Ishikawa (cell line): ENCODE results near the gene C1QBP.

ENCODE experiments used
- CEBPB ChIP-seq: IDR thresholded peaks from 2 replicates; pipeline ENCODE4 v1.6.1; 2012
- CREB1 ChIP-seq: IDR thresholded peaks from 2 replicates; pipeline ENCODE4 v1.6.1; 2012; ENCODE audit warnings: low read depth
- EGR1 ChIP-seq: IDR thresholded peaks from 2 replicates; pipeline ENCODE4 v1.6.1; 2012
- EP300 ChIP-seq: IDR thresholded peaks from 2 replicates; pipeline ENCODE4 v1.6.1; 2012; ENCODE audit warnings: borderline replicate concordance
- FOXM1 ChIP-seq: IDR thresholded peaks from 2 replicates; pipeline ENCODE4 v1.6.1; 2012; ENCODE audit warnings: low read depth, borderline replicate concordance
- NFIC ChIP-seq: IDR thresholded peaks from 2 replicates; pipeline ENCODE4 v1.6.1; 2012
- RAD21 ChIP-seq: IDR thresholded peaks from 2 replicates; pipeline ENCODE4 v1.6.1; 2012; ENCODE audit warnings: low read depth
- TAF1 ChIP-seq: IDR thresholded peaks from 2 replicates; pipeline ENCODE4 v1.6.1; 2012; ENCODE audit warnings: low read depth, mild to moderate bottlenecking
- TCF12 ChIP-seq: IDR thresholded peaks from 2 replicates; pipeline ENCODE4 v1.6.1; 2012; ENCODE audit warnings: low read depth
- TEAD4 ChIP-seq: IDR thresholded peaks from 2 replicates; pipeline ENCODE4 v1.6.1; 2012
- USF1 ChIP-seq: IDR thresholded peaks from 2 replicates; pipeline ENCODE4 v1.6.1; 2012
- YY1 ChIP-seq: IDR thresholded peaks from 2 replicates; pipeline ENCODE4 v1.6.1; 2012; ENCODE audit warnings: low read depth
- ZBTB7A ChIP-seq: IDR thresholded peaks from 2 replicates; pipeline ENCODE4 v1.6.1; 2012; ENCODE audit warnings: low read depth
- TF ChIP-seq, protein P1 (sequence below): IDR thresholded peaks from 2 replicates; pipeline ENCODE4 v1.6.1; 2012
- TF ChIP-seq, protein P2 (sequence below): IDR thresholded peaks from 2 replicates; pipeline ENCODE4 v1.6.1; 2012; ENCODE audit warnings: low read depth, mild to moderate bottlenecking

The C1QBP gene

DNA sequence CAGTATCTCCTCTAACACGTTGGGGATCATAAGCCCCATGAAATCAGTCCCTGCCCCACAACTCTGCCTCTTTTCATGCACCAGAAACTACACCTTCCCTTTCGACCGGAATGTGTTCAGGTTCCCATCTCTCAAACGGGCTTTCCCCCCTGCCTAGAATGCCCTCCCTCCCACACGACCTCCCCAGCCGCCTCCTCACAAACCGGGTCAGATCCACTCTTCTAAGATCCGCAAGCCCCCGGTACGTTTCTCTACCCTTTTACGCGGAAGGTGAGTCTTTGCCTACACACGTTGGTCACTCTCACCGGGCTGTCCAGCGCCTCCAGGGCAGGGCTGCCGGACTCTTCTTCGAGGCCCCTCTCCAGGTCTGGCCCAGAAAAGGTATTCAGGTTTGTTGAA is 29.1 kb upstream of the C1QBP start:
- no peak for TF ChIP-seq USF1
- no peak for TF ChIP-seq RAD21
- no peak for TF ChIP-seq TAF1
- TF ChIP-seq YY1, result no peak
- no peak for TF ChIP-seq ZBTB7A
- no peak for TF ChIP-seq TEAD4
- TF ChIP-seq TCF12, result no peak
- no peak for TF ChIP-seq CREB1
- TF ChIP-seq CEBPB, result no peak
- no peak for TF ChIP-seq EGR1
- TF ChIP-seq NFIC, result no peak

DNA sequence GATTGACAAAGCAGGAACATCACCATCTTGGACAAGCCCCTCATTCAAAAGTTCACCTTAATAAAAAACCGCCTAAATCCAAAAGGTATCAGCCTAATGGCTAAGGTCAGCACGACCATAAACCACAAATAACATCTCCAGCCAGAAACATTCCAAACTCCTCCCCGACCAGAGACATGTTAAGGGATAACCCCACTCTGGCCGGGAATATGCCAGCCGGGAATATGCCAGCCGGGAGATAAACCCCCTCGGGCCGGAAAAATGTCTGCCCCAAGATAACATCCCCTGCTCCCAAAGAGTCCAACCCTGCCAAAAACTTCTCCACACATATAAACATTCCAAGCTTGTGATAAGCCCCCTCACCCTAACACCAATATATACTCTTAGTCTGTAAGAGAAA is 28.5 kb upstream of the C1QBP start:
- TF ChIP-seq TEAD4, result no peak
- TF ChIP-seq TCF12, result no peak
- TF ChIP-seq, protein P1, sequence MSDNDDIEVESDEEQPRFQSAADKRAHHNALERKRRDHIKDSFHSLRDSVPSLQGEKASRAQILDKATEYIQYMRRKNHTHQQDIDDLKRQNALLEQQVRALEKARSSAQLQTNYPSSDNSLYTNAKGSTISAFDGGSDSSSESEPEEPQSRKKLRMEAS, result no peak

DNA sequence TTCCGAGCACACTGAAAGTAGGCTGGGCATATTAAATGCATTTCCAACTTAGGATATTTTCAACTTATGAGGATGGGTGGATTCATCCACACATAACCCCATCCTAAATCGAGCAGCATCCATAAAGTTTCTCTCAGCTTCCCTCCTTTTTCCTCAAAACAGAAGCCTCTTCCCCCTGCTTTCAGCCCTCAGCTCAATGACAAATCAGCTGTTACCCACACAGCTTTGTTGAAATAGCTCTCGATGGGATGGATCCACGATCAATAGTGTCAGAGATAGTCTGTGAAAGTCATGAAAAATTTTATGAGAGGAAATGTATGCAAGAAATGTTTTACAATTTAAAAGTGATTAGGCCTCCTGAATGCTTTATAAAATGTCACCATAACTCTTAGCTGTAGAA is 27.3 kb upstream of the C1QBP start:
- TF ChIP-seq ZBTB7A, result no peak
- TF ChIP-seq RAD21, result no peak
- TF ChIP-seq CREB1, result no peak

DNA sequence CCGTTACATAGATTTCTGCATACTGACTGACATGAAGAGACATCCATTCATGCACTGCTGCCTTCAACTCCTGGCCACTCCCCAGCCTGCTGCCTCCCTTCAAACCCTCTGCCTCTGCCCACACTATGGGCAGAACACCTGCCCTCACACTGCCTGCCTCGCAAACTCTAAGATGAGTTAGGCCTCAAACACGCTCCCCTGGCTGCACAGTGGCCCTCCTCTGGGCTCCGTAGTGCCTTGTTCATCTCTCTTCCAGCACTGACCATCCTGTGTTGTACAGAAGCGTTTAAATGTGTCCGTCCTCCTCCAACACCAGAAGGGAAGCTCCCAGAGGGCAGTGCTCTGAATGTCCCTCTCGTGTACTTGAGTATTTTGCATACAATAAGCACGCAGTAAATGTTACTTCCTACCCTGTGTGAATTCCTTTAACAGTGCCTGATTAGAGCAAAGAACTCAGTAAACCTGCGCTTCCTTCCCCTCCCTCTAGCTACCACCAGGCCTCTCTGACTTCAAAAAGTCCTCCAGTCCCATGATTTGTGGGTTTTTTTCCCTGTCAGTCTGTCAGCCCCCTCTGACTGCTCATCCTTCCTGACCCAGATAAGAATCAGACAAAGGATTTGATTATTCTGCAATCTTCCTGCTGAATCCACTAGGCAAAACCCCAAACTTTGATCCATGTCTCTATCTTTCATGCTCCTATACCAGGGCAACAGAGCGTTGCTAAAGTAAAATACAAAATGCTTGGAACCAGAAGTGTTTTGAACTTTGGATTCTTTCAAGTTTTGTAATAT is 26.0 kb upstream of the C1QBP start:
- TF ChIP-seq, protein P1, result no peak
- no peak for TF ChIP-seq YY1
- TF ChIP-seq, protein P2, sequence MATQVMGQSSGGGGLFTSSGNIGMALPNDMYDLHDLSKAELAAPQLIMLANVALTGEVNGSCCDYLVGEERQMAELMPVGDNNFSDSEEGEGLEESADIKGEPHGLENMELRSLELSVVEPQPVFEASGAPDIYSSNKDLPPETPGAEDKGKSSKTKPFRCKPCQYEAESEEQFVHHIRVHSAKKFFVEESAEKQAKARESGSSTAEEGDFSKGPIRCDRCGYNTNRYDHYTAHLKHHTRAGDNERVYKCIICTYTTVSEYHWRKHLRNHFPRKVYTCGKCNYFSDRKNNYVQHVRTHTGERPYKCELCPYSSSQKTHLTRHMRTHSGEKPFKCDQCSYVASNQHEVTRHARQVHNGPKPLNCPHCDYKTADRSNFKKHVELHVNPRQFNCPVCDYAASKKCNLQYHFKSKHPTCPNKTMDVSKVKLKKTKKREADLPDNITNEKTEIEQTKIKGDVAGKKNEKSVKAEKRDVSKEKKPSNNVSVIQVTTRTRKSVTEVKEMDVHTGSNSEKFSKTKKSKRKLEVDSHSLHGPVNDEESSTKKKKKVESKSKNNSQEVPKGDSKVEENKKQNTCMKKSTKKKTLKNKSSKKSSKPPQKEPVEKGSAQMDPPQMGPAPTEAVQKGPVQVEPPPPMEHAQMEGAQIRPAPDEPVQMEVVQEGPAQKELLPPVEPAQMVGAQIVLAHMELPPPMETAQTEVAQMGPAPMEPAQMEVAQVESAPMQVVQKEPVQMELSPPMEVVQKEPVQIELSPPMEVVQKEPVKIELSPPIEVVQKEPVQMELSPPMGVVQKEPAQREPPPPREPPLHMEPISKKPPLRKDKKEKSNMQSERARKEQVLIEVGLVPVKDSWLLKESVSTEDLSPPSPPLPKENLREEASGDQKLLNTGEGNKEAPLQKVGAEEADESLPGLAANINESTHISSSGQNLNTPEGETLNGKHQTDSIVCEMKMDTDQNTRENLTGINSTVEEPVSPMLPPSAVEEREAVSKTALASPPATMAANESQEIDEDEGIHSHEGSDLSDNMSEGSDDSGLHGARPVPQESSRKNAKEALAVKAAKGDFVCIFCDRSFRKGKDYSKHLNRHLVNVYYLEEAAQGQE, result no peak
- no peak for TF ChIP-seq TEAD4
- no peak for TF ChIP-seq USF1
- no peak for TF ChIP-seq ZBTB7A
- TF ChIP-seq FOXM1, result no peak
- TF ChIP-seq CEBPB, result no peak
- TF ChIP-seq EGR1, result no peak
- no peak for TF ChIP-seq EP300

DNA sequence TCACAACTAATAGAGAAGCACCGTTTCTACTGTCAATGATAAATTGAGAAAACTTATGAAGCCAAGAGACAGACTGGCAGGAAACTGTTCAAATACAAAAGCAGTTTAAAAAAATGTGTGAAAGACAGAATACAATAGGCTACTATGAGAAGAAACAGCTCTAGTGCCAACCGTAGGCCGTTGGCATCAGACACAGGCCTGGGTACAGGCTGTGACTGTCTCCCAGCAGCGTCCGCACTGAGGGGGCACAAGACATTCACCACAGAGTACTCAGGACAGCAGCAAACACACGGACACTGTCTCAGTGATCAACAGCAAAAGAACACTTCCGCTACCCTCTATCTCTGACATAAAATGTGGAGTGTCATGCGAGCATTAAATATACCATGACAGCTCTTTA is 7.8 kb upstream of the C1QBP start:
- no peak for TF ChIP-seq RAD21
- TF ChIP-seq CEBPB, result no peak
- TF ChIP-seq YY1, result no peak
- TF ChIP-seq, protein P1, result no peak

- TF ChIP-seq RAD21 (no peak), CREB1 (no peak), EGR1 (no peak), YY1 (no peak), TEAD4 (no peak), NFIC (no peak), TCF12 (no peak), TAF1 (no peak), EP300 (no peak), USF1 (no peak), CEBPB (no peak), ZBTB7A (no peak), FOXM1 (no peak)
- TF ChIP-seq, protein P2, result no peak
- TF ChIP-seq, protein P1, result no peak
Observed at GRCh38 chr17:5444209-5444608, 5.3 kb upstream of the C1QBP start.
